WTC11 (cell line): ENCODE measurements around the gene TRIM66. TPM values are rescaled to one million over a fixed set of nuclear protein-coding genes. Genes with fewer than 3 reads are reported as not detected.

Experiments used
- ATAC-seq: fragments of 200-7000 bp; cut with Tn5 transposase; 2 replicates; pipeline ENCODE4 v1.10.0; 2021; ENCODE audit warnings: mild to moderate bottlenecking, moderate library complexity
- CTCF ChIA-PET: fragments of 300-600 bp; sonication (Branson Sonifier 250); formaldehyde crosslinking; loops from one replicate; lab custom pipeline; 2021; ENCODE audit warnings: antibody characterized with exemption; lab: Charles Lee
- POLR2A ChIA-PET: fragments of 350-600 bp; sonication (Branson Sonifier 250); formaldehyde crosslinking; loops from one replicate; lab custom pipeline; 2021; ENCODE audit warnings: antibody characterized with exemption; lab: Charles Lee
- DNase-seq: peaks from one replicate; pipeline ENCODE4 v3.0.0; 2021; ENCODE audit warnings: low spot score
- H3K27ac Mint-ChIP-seq: 2 replicates; pipeline ENCODE4 v1.8.0; 2021; ENCODE audit warnings: mixed read lengths
- H3K27me3 Mint-ChIP-seq: 2 replicates; pipeline ENCODE4 v1.8.0; 2021; ENCODE audit warnings: low read depth, mild to moderate bottlenecking, moderate library complexity, mixed read lengths
- H3K36me3 Mint-ChIP-seq: 2 replicates; pipeline ENCODE4 v1.8.0; 2021; ENCODE audit warnings: mixed read lengths
- H3K4me1 Mint-ChIP-seq: 2 replicates; pipeline ENCODE4 v1.8.0; 2022; ENCODE audit warnings: mixed read lengths
- H3K4me3 Mint-ChIP-seq: 2 replicates; pipeline ENCODE4 v1.8.0; 2021; ENCODE audit warnings: mild to moderate bottlenecking, moderate library complexity, mixed read lengths
- H3K9me3 Mint-ChIP-seq: 2 replicates; pipeline ENCODE4 v1.8.0; 2021; ENCODE audit warnings: mixed read lengths
- EMX1 ChIP-seq: fragments of 250-450 bp; sonication (Bioruptor Pico); IDR thresholded peaks from 2 replicates; pipeline ENCODE4 v1.8.0; 2021; ENCODE audit warnings: mild to moderate bottlenecking
- GTF2I ChIP-seq: fragments of 250-450 bp; sonication (Bioruptor Pico); conservative IDR thresholded peaks from 2 replicates; pipeline ENCODE4 v1.4.0; 2021; ENCODE audit warnings: mild to moderate bottlenecking
- JUN ChIP-seq: sonication (generic); formaldehyde crosslinking; IDR thresholded peaks from 2 replicates; pipeline ENCODE4 v1.8.0; 2023; ENCODE audit warnings: mild to moderate bottlenecking, missing genetic modification reagents
- NFATC4 ChIP-seq: fragments of 250-450 bp; sonication (Bioruptor Pico); IDR thresholded peaks from 2 replicates; pipeline ENCODE4 v1.9.0; 2021; ENCODE audit warnings: mild to moderate bottlenecking
- NR3C1 ChIP-seq: sonication (generic); formaldehyde crosslinking; conservative IDR thresholded peaks from 2 replicates; pipeline ENCODE4 v1.8.1; 2023; ENCODE audit warnings: low read depth, mild to moderate bottlenecking, missing genetic modification reagents
- SMAD4 ChIP-seq: sonication (generic); formaldehyde crosslinking; IDR thresholded peaks from 2 replicates; pipeline ENCODE4 v1.8.0; 2022; ENCODE audit warnings: mild to moderate bottlenecking, missing genetic modification reagents
- ZBTB21 ChIP-seq: sonication (generic); formaldehyde crosslinking; IDR thresholded peaks from 2 replicates; pipeline ENCODE4 v1.8.1; 2023; ENCODE audit warnings: mild to moderate bottlenecking, missing genetic modification reagents, borderline replicate concordance
- ZNF671 ChIP-seq: fragments of 250-450 bp; sonication (Bioruptor Pico); IDR thresholded peaks from 2 replicates; pipeline ENCODE4 v1.8.0; 2021; ENCODE audit warnings: mild to moderate bottlenecking
- total RNA-seq: library from RNA; stranded (reverse); gene quantifications from 3 replicates; pipeline ENCODE4 v1.2.3, GENCODE V29; 2021
- TF ChIP-seq, protein P1 (sequence below): sonication (generic); formaldehyde crosslinking; IDR thresholded peaks from 2 replicates; pipeline ENCODE4 v1.8.1; 2023; ENCODE audit warnings: mild to moderate bottlenecking, missing genetic modification reagents
- TF ChIP-seq, protein P2 (sequence below): sonication (generic); formaldehyde crosslinking; conservative IDR thresholded peaks from 2 replicates; pipeline ENCODE4 v1.8.1; 2023; ENCODE audit warnings: mild to moderate bottlenecking, low read depth, missing genetic modification reagents, moderate library complexity
- TF ChIP-seq, protein P3 (sequence below): sonication (generic); formaldehyde crosslinking; IDR thresholded peaks from 2 replicates; pipeline ENCODE4 v1.8.0; 2022; ENCODE audit warnings: mild to moderate bottlenecking, missing genetic modification reagents
- TF ChIP-seq, protein P4 (sequence below): fragments of 250-450 bp; sonication (Bioruptor Pico); conservative IDR thresholded peaks from 2 replicates; pipeline ENCODE4 v1.9.0; 2021; ENCODE audit warnings: mild to moderate bottlenecking
- TF ChIP-seq, protein P5 (sequence below): sonication (generic); formaldehyde crosslinking; IDR thresholded peaks from 2 replicates; pipeline ENCODE4 v1.8.0; 2023; ENCODE audit warnings: missing genetic modification reagents, mild to moderate bottlenecking, borderline replicate concordance
- TF ChIP-seq, protein P6 (sequence below): fragments of 250-450 bp; sonication (Bioruptor Pico); IDR thresholded peaks from 2 replicates; pipeline ENCODE4 v1.8.0; 2021; ENCODE audit warnings: mild to moderate bottlenecking

TRIM66 gene
- total RNA-seq, 1 experiment from 2014 or later, result 5.6 TPM

DNA sequence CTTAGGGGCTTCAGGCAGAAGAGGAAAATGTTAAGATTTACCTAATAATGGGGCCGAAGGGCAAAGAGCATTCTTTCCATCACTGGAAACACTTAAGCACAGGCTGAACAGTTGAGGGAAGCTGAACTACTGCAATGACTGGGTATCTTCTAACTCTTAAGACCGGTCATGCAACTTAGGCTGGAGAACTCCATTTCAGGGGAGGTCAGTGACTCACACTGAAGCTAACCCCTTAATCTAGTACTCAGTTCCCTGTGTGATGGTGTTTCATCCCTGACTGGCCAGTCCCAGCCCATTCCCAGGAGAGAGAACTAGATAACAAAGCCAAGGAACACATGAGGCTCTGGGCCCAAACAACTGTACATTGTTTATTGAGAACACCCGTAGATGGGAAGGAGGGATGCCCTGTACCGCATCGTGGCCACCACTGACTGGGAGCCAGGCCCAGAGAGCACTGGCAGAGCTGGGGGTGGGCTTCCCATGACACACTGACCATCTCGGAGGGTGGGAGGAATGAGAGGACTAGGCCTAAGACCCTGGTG is 10.6 kb upstream of the TRIM66 start:
- no peak for TF ChIP-seq GTF2I
- TF ChIP-seq NR3C1 (CRISPR knock-in tag), result no peak
- TF ChIP-seq, protein P1, sequence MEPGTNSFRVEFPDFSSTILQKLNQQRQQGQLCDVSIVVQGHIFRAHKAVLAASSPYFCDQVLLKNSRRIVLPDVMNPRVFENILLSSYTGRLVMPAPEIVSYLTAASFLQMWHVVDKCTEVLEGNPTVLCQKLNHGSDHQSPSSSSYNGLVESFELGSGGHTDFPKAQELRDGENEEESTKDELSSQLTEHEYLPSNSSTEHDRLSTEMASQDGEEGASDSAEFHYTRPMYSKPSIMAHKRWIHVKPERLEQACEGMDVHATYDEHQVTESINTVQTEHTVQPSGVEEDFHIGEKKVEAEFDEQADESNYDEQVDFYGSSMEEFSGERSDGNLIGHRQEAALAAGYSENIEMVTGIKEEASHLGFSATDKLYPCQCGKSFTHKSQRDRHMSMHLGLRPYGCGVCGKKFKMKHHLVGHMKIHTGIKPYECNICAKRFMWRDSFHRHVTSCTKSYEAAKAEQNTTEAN (CRISPR knock-in tag), result no peak
- 0 out of 2 replicates have a peak, but pooled peaks have one; percentile 6 for TF ChIP-seq NFATC4
- no peak for TF ChIP-seq JUN (CRISPR knock-in tag)
- TF ChIP-seq, protein P2, sequence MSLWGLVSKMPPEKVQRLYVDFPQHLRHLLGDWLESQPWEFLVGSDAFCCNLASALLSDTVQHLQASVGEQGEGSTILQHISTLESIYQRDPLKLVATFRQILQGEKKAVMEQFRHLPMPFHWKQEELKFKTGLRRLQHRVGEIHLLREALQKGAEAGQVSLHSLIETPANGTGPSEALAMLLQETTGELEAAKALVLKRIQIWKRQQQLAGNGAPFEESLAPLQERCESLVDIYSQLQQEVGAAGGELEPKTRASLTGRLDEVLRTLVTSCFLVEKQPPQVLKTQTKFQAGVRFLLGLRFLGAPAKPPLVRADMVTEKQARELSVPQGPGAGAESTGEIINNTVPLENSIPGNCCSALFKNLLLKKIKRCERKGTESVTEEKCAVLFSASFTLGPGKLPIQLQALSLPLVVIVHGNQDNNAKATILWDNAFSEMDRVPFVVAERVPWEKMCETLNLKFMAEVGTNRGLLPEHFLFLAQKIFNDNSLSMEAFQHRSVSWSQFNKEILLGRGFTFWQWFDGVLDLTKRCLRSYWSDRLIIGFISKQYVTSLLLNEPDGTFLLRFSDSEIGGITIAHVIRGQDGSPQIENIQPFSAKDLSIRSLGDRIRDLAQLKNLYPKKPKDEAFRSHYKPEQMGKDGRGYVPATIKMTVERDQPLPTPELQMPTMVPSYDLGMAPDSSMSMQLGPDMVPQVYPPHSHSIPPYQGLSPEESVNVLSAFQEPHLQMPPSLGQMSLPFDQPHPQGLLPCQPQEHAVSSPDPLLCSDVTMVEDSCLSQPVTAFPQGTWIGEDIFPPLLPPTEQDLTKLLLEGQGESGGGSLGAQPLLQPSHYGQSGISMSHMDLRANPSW (CRISPR knock-in tag), result no peak
- TF ChIP-seq, protein P3, sequence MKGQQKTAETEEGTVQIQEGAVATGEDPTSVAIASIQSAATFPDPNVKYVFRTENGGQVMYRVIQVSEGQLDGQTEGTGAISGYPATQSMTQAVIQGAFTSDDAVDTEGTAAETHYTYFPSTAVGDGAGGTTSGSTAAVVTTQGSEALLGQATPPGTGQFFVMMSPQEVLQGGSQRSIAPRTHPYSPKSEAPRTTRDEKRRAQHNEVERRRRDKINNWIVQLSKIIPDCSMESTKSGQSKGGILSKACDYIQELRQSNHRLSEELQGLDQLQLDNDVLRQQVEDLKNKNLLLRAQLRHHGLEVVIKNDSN (CRISPR knock-in tag), result no peak
- no peak for TF ChIP-seq SMAD4 (CRISPR knock-in tag)
- DNase-seq (no peak), ATAC-seq (no peak)
- Mint-ChIP-seq H3K4me1 (peaks cover 43% of the 10 kb centered on the region), H3K36me3 (peaks cover 61% of the 10 kb centered on the region), H3K27me3 (no peaks in the 10 kb centered on the region), H3K9me3 (peaks cover 8% of the 10 kb centered on the region; the same call in 1 of the 2 replicates), H3K27ac (peak overlapping the region; percentile 50), H3K4me3 (no peak overlapping the region)
- CTCF ChIA-PET, result no interaction called here
- POLR2A ChIA-PET, result no interaction called here

DNA sequence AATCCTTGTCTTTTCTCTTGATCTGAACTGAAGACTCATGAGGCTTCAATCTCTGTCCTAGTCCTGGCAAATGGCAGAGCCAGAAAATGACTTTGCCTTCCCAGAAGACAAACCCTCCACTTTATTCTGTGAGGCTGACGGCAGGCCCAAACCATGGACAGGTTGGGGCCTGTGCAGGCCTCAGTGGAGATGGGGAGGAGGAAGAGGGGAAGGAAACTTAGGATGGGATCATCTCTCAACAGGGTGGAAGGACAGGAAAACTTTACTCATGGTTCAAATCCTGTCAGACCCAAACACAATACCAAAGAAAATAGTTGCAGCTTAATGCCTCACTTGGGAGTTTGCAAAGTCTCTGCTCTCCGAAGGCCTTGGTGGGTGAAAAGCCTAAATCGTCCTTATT is 10.0 kb upstream of the TRIM66 start:
- Mint-ChIP-seq H3K4me3 (no peak overlapping the region), H3K27ac (peak overlapping the region; percentile 50; the same call in 1 of the 2 replicates), H3K4me1 (peaks cover 43% of the 10 kb centered on the region), H3K27me3 (no peaks in the 10 kb centered on the region), H3K36me3 (peaks cover 57% of the 10 kb centered on the region), H3K9me3 (peaks cover 8% of the 10 kb centered on the region; the same call in 1 of the 2 replicates)
- no peak for ATAC-seq
- TF ChIP-seq ZBTB21 (CRISPR knock-in tag), result no peak
- TF ChIP-seq, protein P4, sequence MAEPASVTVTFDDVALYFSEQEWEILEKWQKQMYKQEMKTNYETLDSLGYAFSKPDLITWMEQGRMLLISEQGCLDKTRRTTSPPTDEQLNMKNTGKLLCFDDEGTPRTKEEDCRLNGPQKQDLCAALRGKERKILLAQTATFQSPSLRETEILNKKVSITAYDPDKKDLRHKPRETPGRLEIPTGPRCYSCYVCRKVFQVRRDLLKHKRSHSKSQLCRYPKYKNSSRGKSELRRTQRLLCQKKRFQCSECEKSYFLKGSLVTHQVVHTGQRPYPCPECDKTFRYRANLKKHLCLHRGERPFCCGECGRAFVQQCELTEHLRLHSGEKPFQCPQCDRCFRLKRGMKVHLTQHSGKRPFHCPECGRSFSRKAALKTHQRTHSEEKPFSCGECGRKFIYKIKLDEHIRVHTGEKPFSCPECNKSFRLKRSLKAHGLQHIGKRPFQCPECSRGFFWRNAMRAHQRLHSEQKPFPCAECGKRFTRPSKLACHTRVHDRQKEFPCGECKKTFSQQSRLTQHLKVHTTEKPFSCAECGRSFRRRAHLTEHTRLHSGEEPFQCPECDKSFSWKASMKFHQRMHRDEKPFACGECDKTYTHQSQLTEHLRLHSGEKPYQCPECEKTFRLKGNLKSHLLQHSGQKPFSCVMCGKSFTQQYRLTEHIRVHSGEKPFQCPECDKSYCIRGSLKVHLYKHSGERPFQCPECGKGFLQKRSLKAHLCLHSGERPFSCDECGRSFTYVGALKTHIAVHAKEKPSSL (CRISPR knock-in tag), result 0 out of 2 replicates have a peak, but pooled peaks have one; percentile 42
- DNase-seq, result no peak
- CTCF ChIA-PET, result no interaction called here
- POLR2A ChIA-PET, result no interaction called here

DNA sequence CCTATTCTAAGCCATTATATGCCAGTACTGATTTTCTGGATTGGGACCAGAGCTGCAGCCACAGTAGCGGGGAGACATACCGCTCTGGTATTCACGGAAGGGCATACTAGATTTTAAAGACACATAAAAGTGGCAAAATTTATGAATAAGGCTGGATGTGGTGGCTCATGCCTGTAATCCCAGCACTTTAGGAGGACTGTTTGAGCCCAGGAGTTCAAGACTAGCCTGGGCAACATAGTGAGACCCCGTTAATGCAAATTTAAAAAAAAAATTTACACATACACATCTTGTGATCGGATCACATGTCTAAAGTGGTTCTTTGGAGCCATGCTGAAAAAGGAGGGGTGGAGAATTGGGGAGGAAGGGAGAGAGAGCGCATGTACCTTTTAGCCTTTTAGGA is 9.1 kb upstream of the TRIM66 start:
- no peak overlapping the region for H3K27ac Mint-ChIP-seq
- peaks cover 43% of the 10 kb centered on the region for H3K4me1 Mint-ChIP-seq
- H3K27me3 Mint-ChIP-seq, result no peaks in the 10 kb centered on the region
- H3K36me3 Mint-ChIP-seq, result peaks cover 54% of the 10 kb centered on the region
- ATAC-seq (no peak), DNase-seq (no peak)
- no peak overlapping the region for H3K4me3 Mint-ChIP-seq
- peaks cover 8% of the 10 kb centered on the region; the same call in 1 of the 2 replicates for H3K9me3 Mint-ChIP-seq
- ChIA-PET CTCF (no interaction called here), POLR2A (interaction anchor here (0.6 kb wide), 1 partner anchor 20 kb away, joined by 3 read pairs; no protein-coding TSS in a partner anchor)
- TF ChIP-seq, protein P5, sequence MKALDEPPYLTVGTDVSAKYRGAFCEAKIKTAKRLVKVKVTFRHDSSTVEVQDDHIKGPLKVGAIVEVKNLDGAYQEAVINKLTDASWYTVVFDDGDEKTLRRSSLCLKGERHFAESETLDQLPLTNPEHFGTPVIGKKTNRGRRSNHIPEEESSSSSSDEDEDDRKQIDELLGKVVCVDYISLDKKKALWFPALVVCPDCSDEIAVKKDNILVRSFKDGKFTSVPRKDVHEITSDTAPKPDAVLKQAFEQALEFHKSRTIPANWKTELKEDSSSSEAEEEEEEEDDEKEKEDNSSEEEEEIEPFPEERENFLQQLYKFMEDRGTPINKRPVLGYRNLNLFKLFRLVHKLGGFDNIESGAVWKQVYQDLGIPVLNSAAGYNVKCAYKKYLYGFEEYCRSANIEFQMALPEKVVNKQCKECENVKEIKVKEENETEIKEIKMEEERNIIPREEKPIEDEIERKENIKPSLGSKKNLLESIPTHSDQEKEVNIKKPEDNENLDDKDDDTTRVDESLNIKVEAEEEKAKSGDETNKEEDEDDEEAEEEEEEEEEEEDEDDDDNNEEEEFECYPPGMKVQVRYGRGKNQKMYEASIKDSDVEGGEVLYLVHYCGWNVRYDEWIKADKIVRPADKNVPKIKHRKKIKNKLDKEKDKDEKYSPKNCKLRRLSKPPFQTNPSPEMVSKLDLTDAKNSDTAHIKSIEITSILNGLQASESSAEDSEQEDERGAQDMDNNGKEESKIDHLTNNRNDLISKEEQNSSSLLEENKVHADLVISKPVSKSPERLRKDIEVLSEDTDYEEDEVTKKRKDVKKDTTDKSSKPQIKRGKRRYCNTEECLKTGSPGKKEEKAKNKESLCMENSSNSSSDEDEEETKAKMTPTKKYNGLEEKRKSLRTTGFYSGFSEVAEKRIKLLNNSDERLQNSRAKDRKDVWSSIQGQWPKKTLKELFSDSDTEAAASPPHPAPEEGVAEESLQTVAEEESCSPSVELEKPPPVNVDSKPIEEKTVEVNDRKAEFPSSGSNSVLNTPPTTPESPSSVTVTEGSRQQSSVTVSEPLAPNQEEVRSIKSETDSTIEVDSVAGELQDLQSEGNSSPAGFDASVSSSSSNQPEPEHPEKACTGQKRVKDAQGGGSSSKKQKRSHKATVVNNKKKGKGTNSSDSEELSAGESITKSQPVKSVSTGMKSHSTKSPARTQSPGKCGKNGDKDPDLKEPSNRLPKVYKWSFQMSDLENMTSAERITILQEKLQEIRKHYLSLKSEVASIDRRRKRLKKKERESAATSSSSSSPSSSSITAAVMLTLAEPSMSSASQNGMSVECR (CRISPR knock-in tag), result no peak
- TF ChIP-seq, protein P6, sequence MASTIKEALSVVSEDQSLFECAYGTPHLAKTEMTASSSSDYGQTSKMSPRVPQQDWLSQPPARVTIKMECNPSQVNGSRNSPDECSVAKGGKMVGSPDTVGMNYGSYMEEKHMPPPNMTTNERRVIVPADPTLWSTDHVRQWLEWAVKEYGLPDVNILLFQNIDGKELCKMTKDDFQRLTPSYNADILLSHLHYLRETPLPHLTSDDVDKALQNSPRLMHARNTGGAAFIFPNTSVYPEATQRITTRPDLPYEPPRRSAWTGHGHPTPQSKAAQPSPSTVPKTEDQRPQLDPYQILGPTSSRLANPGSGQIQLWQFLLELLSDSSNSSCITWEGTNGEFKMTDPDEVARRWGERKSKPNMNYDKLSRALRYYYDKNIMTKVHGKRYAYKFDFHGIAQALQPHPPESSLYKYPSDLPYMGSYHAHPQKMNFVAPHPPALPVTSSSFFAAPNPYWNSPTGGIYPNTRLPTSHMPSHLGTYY, result peak; percentile 22; the same call in 1 of the 2 replicates
- 0 out of 2 replicates have a peak, but pooled peaks have one; percentile 54 for TF ChIP-seq NFATC4
- peak; percentile 49; the same call in 1 of the 2 replicates for TF ChIP-seq EMX1 (CRISPR knock-in tag)
- peak; percentile 71; the same call in 1 of the 2 replicates for TF ChIP-seq ZNF671
